Measurements from ENCODE around the gene RPS10.
"Not testable (repeated sequence)": the region's sequence is repeated elsewhere in the genome, so short reads cannot be mapped to it uniquely, and the experiment has no call there.

The RPS10 gene

DNA sequence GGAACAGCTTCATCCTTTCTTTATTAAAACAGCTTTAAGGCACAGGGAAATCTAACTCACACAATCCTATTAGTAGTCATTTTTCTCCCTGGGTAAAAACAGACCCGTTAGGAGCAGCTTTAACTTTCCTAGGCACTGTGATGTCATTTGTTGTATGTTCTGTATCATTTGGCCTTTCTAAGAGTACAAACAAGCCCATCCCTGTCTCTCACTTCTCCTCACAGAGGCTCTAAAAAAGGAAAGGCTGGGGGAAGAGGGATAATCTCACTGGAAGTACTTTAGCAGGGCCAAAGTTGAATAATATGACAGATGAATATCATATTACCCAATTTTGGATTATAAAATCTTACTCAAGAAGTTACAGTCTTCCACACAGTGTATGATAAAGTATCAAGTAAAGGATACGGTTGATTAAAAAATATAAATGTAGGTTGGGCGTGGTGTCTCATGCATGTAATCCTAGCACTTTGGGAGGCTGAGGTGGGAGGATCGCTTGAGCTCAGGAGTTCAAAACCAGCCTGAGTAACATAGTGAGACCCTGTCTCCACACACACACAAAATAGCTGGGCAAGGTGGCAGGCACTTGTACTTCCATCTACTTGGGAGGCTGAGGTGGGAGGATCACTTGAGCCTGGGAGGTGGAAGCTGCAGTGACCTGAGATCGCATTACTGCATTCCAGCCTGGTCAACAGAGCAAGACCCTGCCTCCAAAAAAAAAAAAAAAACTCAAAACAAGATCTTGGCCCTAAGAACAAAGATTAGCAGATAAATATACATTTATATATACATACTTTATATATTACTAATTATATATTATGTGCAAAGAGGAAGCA is 41.3 kb downstream of the RPS10 start:
- in situ Hi-C loops (cut with MboI; ENCODE audit: low sequenced_read_pairs, unreplicated experiment): loop anchor here (10.0 kb wide), 1 partner anchor 120 kb away; no protein-coding TSS in a partner anchor
- DNase-seq (ENCODE audit: low spot score): no peak
- TF ChIP-seq, protein P1, sequence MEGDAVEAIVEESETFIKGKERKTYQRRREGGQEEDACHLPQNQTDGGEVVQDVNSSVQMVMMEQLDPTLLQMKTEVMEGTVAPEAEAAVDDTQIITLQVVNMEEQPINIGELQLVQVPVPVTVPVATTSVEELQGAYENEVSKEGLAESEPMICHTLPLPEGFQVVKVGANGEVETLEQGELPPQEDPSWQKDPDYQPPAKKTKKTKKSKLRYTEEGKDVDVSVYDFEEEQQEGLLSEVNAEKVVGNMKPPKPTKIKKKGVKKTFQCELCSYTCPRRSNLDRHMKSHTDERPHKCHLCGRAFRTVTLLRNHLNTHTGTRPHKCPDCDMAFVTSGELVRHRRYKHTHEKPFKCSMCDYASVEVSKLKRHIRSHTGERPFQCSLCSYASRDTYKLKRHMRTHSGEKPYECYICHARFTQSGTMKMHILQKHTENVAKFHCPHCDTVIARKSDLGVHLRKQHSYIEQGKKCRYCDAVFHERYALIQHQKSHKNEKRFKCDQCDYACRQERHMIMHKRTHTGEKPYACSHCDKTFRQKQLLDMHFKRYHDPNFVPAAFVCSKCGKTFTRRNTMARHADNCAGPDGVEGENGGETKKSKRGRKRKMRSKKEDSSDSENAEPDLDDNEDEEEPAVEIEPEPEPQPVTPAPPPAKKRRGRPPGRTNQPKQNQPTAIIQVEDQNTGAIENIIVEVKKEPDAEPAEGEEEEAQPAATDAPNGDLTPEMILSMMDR (IDR thresholded peaks at IDR 0.05; ENCODE audit: borderline replicate concordance, control extremely low read depth, extremely low read depth, insufficient read depth, missing control alignments): no peak

DNA sequence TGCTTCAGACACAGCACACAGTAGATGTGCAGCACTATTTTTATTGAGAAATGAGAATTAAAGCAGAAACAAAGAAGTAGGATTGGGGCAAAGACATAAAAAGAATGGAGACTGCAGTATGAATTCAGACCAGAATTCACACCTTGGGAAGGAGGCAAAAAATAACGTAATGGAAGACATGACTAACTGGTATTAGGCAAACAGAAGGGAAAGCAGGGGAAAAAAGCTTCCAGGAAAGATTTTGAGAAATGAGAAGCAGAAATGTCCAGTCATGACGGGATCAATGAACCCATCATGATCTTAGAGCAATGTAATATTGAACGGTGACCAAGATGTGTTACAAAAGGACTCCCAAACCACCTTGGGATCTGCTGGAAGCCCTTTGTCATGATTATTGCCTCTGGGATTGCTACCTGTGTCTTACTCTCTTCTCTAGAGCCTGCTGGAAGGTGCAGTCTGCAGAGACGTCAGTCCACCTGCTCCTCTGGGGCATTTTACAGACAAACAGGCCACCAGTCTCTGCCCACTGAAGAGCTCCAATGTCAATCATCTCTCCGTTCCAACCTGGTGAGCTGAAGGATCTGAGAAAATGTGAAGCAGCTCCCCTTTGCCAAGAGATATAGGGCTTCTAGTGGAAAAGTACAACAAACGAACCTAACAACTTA is 42.1 kb downstream of the RPS10 start:
- in situ Hi-C loops (cut with MboI; ENCODE audit: low sequenced_read_pairs, unreplicated experiment): loop anchor here (10.0 kb wide), 1 partner anchor 119 kb away; no protein-coding TSS in a partner anchor
- TF ChIP-seq, protein P1 (IDR thresholded peaks at IDR 0.05; ENCODE audit: borderline replicate concordance, control extremely low read depth, extremely low read depth, insufficient read depth, missing control alignments): no peak
- DNase-seq (ENCODE audit: low spot score): no peak

GRCh38 chr6:34383161-34383631 is 42.7 kb downstream of the RPS10 start:
- TF ChIP-seq, protein P1 (IDR thresholded peaks at IDR 0.05; ENCODE audit: borderline replicate concordance, control extremely low read depth, extremely low read depth, insufficient read depth, missing control alignments): no peak
- in situ Hi-C loops (cut with MboI; ENCODE audit: low sequenced_read_pairs, unreplicated experiment): loop anchor here (10.0 kb wide), 1 partner anchor 118 kb away; no protein-coding TSS in a partner anchor
- DNase-seq (ENCODE audit: low spot score): no peak

- in situ Hi-C loops (cut with MboI; ENCODE audit: low sequenced_read_pairs, unreplicated experiment): loop anchor here (10.0 kb wide), 1 partner anchor 116 kb away; no protein-coding TSS in a partner anchor
- DNase-seq (ENCODE audit: low spot score): no peak
Observed at GRCh38 chr6:34381081-34381480, 44.8 kb downstream of the RPS10 start.

GRCh38 chr6:34378470-34378869 is 47.4 kb downstream of the RPS10 start:
- no peak for DNase-seq (ENCODE audit: low spot score)
- TF ChIP-seq, protein P1 (IDR thresholded peaks at IDR 0.05; ENCODE audit: borderline replicate concordance, control extremely low read depth, extremely low read depth, insufficient read depth, missing control alignments): no peak
- in situ Hi-C loops (cut with MboI; ENCODE audit: low sequenced_read_pairs, unreplicated experiment): no loop called here

More at GRCh38 chr6:34381081-34381480, 44.8 kb downstream of the RPS10 start:
- TF ChIP-seq, protein P1 (IDR thresholded peaks at IDR 0.05; ENCODE audit: borderline replicate concordance, control extremely low read depth, extremely low read depth, insufficient read depth, missing control alignments): no peak

GRCh38 chr6:34377984-34378383 is 47.9 kb downstream of the RPS10 start:
- TF ChIP-seq, protein P1 (IDR thresholded peaks at IDR 0.05; ENCODE audit: borderline replicate concordance, control extremely low read depth, extremely low read depth, insufficient read depth, missing control alignments): no peak
- in situ Hi-C loops (cut with MboI; ENCODE audit: low sequenced_read_pairs, unreplicated experiment): no loop called here
- no peak for DNase-seq (ENCODE audit: low spot score)

- DNase-seq (ENCODE audit: low spot score); in situ Hi-C loops (cut with MboI; ENCODE audit: low sequenced_read_pairs, unreplicated experiment): not testable (repeated sequence)
Observed at GRCh38 chr6:34377571-34377970, 48.3 kb downstream of the RPS10 start.

Measured in GM13976 (cell line).